Measurements from ENCODE around the gene SPSB1.

Gene SPSB1

DNA sequence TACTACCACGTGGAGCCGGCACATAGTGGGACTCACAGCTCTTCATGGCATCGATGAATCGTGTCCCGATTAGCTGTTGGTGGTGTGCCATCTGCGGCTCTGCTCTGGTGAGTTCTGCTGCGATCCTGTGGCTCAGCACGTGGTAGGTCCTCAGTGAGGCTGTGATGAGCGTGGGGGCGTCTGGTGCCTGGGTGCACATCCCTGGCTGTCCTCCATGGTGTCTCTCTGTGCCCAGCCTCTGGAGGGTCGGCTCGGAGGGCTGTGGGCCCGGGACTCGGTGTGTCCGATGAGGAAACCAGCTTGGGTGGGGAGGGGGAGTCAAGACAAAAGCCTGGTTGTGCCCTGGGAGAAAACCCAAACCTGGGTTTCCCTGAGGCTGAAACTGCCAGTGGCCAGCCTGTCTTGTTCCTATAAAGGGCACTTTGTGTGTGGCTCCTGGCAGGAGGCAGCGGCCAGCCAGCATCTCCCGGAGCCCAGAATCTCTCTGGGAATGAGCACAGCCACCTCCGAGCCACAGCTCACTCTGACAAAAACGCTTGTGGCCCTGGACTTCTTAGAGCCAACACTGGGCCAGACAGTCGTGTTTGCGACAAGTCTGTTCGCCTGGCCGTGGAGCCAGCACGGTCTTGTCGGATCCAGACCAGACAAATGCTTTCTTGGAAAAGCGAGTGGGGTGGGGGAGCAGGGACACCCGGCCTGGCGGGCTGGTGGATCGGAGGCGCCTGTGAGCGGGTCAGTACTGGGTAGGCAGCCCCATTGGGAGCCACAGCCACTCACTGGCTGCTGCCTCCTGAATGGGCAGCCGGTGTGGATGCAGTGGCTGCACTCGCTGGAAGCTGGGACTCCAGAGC lies 31.8 kb downstream of the SPSB1 start:
- no peaks in the 10 kb centered on the region for H3K27me3 ChIP-seq (ENCODE audit: control insufficient read depth in 2 of 2, insufficient read depth in 2 of 2, low read length in 2 of 2)
- H3K36me3 ChIP-seq (ENCODE audit: control insufficient read depth in 2 of 2, insufficient read depth in 2 of 2, low read length in 2 of 2) = no peaks in the 10 kb centered on the region
- H3K9ac ChIP-seq (ENCODE audit: low read depth in 1 of 2, low read length in 2 of 2) = no peak overlapping the region
- H3K9me3 ChIP-seq (ENCODE audit: control insufficient read depth in 2 of 2, low read length in 2 of 2) = no peaks in the 10 kb centered on the region
- no peak overlapping the region for H3K4me3 ChIP-seq (ENCODE audit: low read length in 2 of 2)
- H3K4me1 ChIP-seq (ENCODE audit: control insufficient read depth in 2 of 2, insufficient read depth in 2 of 2, low read length in 2 of 2) = peaks cover 31 to 46% of the 10 kb centered on the region in 2 donors
- peak overlapping the region in 1 of 2 donors; percentile 9 for H3K27ac ChIP-seq (ENCODE audit: low read depth in 2 of 2, low read length in 2 of 2)

DNA sequence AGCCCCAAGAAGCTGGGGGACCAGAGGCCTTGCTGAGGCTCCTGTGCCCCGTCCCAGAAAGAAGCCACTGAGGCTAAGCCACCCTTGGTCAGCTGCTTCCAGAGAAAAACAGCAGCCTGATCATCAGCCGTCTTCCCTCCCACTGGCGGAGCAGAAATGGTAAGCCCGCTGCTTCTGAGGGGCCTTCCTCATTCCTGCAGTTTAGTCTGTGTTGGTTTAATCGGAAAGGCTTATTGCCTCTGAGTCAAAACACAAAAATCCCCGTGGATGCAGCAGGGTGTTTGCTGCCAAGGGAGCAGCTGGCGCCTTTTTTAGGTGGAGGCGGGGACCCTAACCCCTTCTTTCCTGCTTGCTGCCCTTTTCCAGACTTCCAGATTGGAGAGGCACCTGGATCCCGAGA lies 33.9 kb downstream of the SPSB1 start:
- no peak overlapping the region for H3K4me3 ChIP-seq (ENCODE audit: low read length in 2 of 2)
- no peaks in the 10 kb centered on the region for H3K27me3 ChIP-seq (ENCODE audit: control insufficient read depth in 2 of 2, insufficient read depth in 2 of 2, low read length in 2 of 2)
- peak overlapping the region in 1 of 2 donors; percentile 8 for H3K9ac ChIP-seq (ENCODE audit: low read depth in 1 of 2, low read length in 2 of 2)
- H3K27ac ChIP-seq (ENCODE audit: low read depth in 2 of 2, low read length in 2 of 2) = peak overlapping the region; percentile 62 to 77
- peaks cover 25 to 52% of the 10 kb centered on the region in 2 donors for H3K4me1 ChIP-seq (ENCODE audit: control insufficient read depth in 2 of 2, insufficient read depth in 2 of 2, low read length in 2 of 2)
- no peaks in the 10 kb centered on the region for H3K9me3 ChIP-seq (ENCODE audit: control insufficient read depth in 2 of 2, low read length in 2 of 2)
- H3K36me3 ChIP-seq (ENCODE audit: control insufficient read depth in 2 of 2, insufficient read depth in 2 of 2, low read length in 2 of 2) = no peaks in the 10 kb centered on the region

DNA sequence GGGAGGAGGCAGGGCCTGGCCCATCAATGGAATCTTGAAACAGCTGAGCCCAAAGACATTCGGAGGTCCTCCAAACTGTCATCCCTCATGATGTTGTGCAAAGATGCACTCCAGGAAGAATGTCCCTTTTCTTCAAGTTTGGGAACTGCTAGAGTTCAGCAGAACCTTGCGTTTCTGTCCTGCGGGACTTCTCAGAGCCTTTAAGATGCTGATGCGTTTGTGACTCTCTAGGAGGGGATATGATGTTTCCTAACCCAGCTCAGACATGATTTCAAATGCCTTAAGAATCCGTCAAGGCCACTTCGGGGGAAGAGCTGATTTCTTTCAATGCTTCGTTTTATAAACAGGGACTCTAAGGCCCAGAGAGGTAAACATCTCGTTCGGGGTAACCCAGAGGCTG lies 35.5 kb downstream of the SPSB1 start:
- no peaks in the 10 kb centered on the region for H3K36me3 ChIP-seq (ENCODE audit: control insufficient read depth in 2 of 2, insufficient read depth in 2 of 2, low read length in 2 of 2)
- H3K9me3 ChIP-seq (ENCODE audit: control insufficient read depth in 2 of 2, low read length in 2 of 2) = no peaks in the 10 kb centered on the region
- H3K9ac ChIP-seq (ENCODE audit: low read depth in 1 of 2, low read length in 2 of 2) = no peak overlapping the region
- H3K4me1 ChIP-seq (ENCODE audit: control insufficient read depth in 2 of 2, insufficient read depth in 2 of 2, low read length in 2 of 2) = peaks cover 23 to 64% of the 10 kb centered on the region in 2 donors
- H3K4me3 ChIP-seq (ENCODE audit: low read length in 2 of 2) = no peak overlapping the region
- H3K27me3 ChIP-seq (ENCODE audit: control insufficient read depth in 2 of 2, insufficient read depth in 2 of 2, low read length in 2 of 2) = no peaks in the 10 kb centered on the region
- peak overlapping the region in 1 of 2 donors; percentile 1 for H3K27ac ChIP-seq (ENCODE audit: low read depth in 2 of 2, low read length in 2 of 2)

DNA sequence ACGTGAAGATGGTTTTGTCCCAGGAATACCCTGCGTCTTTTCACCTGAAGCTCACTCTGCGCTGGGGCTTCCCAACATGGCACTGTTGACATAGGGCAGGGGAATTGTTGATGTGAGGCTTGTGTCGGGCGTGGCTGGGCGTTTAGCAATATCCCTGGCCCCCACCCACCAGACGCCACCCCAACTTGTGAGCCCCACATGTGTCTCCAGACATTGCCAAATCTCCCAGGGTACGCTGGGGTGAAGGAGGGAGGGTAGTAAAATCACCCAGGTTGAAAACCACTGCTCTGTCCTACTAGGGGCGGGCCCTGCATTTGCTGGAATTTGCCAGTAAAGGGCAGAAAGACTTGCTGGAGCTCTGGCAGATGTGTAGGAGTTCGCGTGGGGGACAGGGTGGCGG lies 36.0 kb downstream of the SPSB1 start:
- H3K9me3 ChIP-seq (ENCODE audit: control insufficient read depth in 2 of 2, low read length in 2 of 2) = no peaks in the 10 kb centered on the region
- no peak overlapping the region for H3K9ac ChIP-seq (ENCODE audit: low read depth in 1 of 2, low read length in 2 of 2)
- peak overlapping the region in 1 of 2 donors; percentile 1 for H3K27ac ChIP-seq (ENCODE audit: low read depth in 2 of 2, low read length in 2 of 2)
- no peak overlapping the region for H3K4me3 ChIP-seq (ENCODE audit: low read length in 2 of 2)
- H3K4me1 ChIP-seq (ENCODE audit: control insufficient read depth in 2 of 2, insufficient read depth in 2 of 2, low read length in 2 of 2) = peaks cover 23 to 64% of the 10 kb centered on the region in 2 donors
- no peaks in the 10 kb centered on the region for H3K36me3 ChIP-seq (ENCODE audit: control insufficient read depth in 2 of 2, insufficient read depth in 2 of 2, low read length in 2 of 2)
- H3K27me3 ChIP-seq (ENCODE audit: control insufficient read depth in 2 of 2, insufficient read depth in 2 of 2, low read length in 2 of 2) = no peaks in the 10 kb centered on the region

DNA sequence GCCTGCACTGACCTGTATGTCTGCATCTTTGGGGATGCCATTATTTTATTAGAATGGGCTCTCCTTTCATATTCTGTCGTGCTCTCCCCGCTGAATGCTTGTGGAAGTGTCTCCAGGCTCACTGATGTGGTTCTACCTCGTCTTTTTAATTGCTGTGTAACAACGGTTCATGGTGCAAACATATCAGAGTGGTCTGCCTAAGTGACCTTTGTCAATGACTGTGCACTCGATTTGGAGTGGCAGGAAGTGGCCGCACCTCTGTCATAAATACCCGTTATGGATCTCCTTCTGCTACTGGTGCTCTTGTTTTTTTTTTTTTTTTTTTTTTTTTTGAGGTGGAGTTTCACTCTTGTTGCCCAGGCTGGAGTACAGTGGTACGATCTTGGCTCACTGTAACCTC lies 38.3 kb downstream of the SPSB1 start:
- Histone ChIP-seq H3K36me3 (ENCODE audit: control insufficient read depth in 2 of 2, insufficient read depth in 2 of 2, low read length in 2 of 2) (no peaks in the 10 kb centered on the region), H3K27me3 (ENCODE audit: control insufficient read depth in 2 of 2, insufficient read depth in 2 of 2, low read length in 2 of 2) (no peaks in the 10 kb centered on the region), H3K9ac (ENCODE audit: low read depth in 1 of 2, low read length in 2 of 2) (peak overlapping the region in 1 of 2 donors; percentile 36), H3K9me3 (ENCODE audit: control insufficient read depth in 2 of 2, low read length in 2 of 2) (no peaks in the 10 kb centered on the region), H3K4me3 (ENCODE audit: low read length in 2 of 2) (no peak overlapping the region), H3K27ac (ENCODE audit: low read depth in 2 of 2, low read length in 2 of 2) (peak overlapping the region; percentile 65 to 74), H3K4me1 (ENCODE audit: control insufficient read depth in 2 of 2, insufficient read depth in 2 of 2, low read length in 2 of 2) (peaks cover 12 to 56% of the 10 kb centered on the region in 2 donors)

DNA sequence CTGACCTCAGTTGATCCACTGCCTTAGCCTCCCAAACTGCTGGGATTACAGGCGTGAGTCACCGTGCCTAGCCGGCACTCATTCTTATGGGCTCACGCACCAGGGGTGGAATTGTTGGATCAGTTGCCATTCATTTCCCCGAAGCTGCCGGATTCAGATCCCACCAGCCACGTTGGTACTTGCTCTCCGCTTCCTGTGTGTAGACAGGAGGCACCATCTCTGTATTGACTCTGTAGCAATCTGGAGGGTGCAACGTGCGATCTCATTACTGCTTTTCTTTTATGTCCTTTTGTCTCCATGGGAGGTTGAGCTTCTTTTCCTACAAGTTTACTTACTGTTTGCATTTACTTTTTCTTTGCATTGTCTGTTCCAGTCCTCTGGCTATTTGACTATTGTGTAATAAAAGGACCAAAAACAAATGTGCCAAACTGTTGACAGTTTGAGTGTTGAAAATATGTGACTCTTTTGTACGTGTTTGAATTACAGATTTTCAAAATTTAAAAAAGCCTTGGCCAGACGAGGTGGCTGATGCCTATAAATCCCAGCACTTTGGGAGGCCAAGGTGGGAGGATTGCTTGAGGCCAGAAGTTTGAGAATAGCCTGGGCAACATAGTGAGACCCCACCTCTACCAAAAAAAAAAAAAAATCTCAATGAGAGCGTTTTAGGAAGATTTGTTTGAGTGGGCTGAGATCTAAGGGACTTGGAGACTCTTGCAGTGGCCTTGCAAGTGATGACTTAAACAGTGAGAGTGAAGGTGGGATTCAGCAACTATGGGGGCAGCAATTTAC lies 39.1 kb downstream of the SPSB1 start:
- peaks cover 6 to 53% of the 10 kb centered on the region in 2 donors for H3K4me1 ChIP-seq (ENCODE audit: control insufficient read depth in 2 of 2, insufficient read depth in 2 of 2, low read length in 2 of 2)
- H3K36me3 ChIP-seq (ENCODE audit: control insufficient read depth in 2 of 2, insufficient read depth in 2 of 2, low read length in 2 of 2) = no peaks in the 10 kb centered on the region
- peak overlapping the region; percentile 49 to 61 for H3K27ac ChIP-seq (ENCODE audit: low read depth in 2 of 2, low read length in 2 of 2)
- H3K27me3 ChIP-seq (ENCODE audit: control insufficient read depth in 2 of 2, insufficient read depth in 2 of 2, low read length in 2 of 2) = no peaks in the 10 kb centered on the region
- H3K9ac ChIP-seq (ENCODE audit: low read depth in 1 of 2, low read length in 2 of 2) = peak overlapping the region in 1 of 2 donors; percentile 30
- H3K9me3 ChIP-seq (ENCODE audit: control insufficient read depth in 2 of 2, low read length in 2 of 2) = no peaks in the 10 kb centered on the region
- H3K4me3 ChIP-seq (ENCODE audit: low read length in 2 of 2) = no peak overlapping the region

DNA sequence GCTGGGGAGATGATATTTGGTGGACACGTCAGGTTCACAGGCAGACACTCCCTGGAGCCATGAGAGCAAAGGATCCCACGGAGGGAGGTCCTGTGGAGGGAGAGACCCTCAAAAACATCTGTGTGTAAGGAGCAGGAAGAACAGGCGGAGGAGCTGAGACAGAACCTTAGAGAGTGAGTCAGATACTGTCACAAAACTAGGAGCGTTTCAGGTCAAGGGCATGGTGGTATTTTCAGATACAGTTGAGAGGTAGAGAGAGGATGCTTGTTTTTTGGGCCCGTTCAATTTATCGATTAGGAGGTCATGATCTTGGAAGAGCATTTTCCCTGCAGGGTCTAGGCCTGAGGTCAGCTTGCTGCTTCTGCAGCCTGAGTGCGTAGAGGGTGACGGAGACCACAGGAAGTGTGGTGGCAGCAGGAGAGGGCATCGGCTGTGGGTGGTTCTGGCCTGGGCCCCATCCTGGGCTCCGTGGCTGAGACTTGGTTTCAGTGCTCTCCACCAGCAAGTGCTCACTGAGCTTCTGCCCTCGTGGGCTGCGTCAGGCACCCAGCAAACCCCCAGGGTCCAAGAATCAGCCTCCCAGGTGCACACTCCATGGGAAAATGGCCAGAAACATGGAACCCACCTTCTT lies 39.9 kb downstream of the SPSB1 start:
- Histone ChIP-seq H3K27ac (ENCODE audit: low read depth in 2 of 2, low read length in 2 of 2) (no peak overlapping the region), H3K9me3 (ENCODE audit: control insufficient read depth in 2 of 2, low read length in 2 of 2) (no peaks in the 10 kb centered on the region), H3K4me1 (ENCODE audit: control insufficient read depth in 2 of 2, insufficient read depth in 2 of 2, low read length in 2 of 2) (peaks cover 6 to 45% of the 10 kb centered on the region in 2 donors), H3K27me3 (ENCODE audit: control insufficient read depth in 2 of 2, insufficient read depth in 2 of 2, low read length in 2 of 2) (no peaks in the 10 kb centered on the region), H3K9ac (ENCODE audit: low read depth in 1 of 2, low read length in 2 of 2) (no peak overlapping the region), H3K4me3 (ENCODE audit: low read length in 2 of 2) (no peak overlapping the region), H3K36me3 (ENCODE audit: control insufficient read depth in 2 of 2, insufficient read depth in 2 of 2, low read length in 2 of 2) (no peaks in the 10 kb centered on the region)

GRCh38 chr1:9338397-9339246 lies 45.9 kb downstream of the SPSB1 start:
- Histone ChIP-seq H3K9ac (ENCODE audit: low read depth in 1 of 2, low read length in 2 of 2) (peak overlapping the region; percentile 47 to 67), H3K4me3 (ENCODE audit: low read length in 2 of 2) (peak overlapping the region in 1 of 2 donors; percentile 20)

DNA sequence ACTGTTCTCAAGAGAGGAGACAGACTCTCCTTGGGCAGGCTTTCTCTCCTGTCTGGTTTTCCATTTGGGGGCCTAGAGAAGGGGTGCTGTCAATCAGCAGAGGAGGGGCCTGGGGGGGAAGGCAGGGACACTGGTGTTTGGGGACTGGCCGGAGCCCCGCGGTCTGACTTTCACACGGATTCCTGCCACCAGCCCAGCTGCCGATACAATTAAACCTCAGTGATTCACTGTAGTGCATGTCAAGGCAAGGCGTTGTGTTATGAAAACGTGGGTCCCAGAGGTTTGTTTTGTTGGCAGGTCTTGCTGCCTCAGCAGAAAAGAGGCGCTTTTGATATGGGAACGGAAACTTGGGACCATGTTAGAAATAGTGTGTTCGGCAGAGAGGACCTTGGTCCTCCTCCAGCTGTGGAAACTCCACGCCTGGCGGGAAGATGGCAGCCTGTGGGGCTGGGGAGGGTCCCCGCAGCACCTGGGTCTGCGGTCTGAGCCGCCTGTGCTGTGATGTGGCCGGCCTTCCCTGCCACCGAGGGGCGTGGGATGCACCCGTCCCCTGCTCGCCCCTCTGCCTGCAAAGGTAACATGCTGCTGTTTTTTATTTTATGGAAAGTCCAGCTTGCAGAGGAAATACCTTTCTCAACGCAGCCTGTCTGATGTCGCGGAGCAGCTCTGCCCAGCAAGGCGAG lies 47.6 kb downstream of the SPSB1 start:
- no peak overlapping the region for H3K9ac ChIP-seq (ENCODE audit: low read depth in 1 of 2, low read length in 2 of 2)
- no peaks in the 10 kb centered on the region for H3K27me3 ChIP-seq (ENCODE audit: control insufficient read depth in 2 of 2, insufficient read depth in 2 of 2, low read length in 2 of 2)
- peak overlapping the region in 1 of 2 donors; percentile 11 for H3K27ac ChIP-seq (ENCODE audit: low read depth in 2 of 2, low read length in 2 of 2)
- no peak overlapping the region for H3K4me3 ChIP-seq (ENCODE audit: low read length in 2 of 2)
- peaks cover 15 to 19% of the 10 kb centered on the region in 2 donors for H3K4me1 ChIP-seq (ENCODE audit: control insufficient read depth in 2 of 2, insufficient read depth in 2 of 2, low read length in 2 of 2)
- H3K36me3 ChIP-seq (ENCODE audit: control insufficient read depth in 2 of 2, insufficient read depth in 2 of 2, low read length in 2 of 2) = no peaks in the 10 kb centered on the region
- H3K9me3 ChIP-seq (ENCODE audit: control insufficient read depth in 2 of 2, low read length in 2 of 2) = no peaks in the 10 kb centered on the region

More at GRCh38 chr1:9338397-9339246, 45.9 kb downstream of the SPSB1 start:
- no peaks in the 10 kb centered on the region for H3K27me3 ChIP-seq (ENCODE audit: control insufficient read depth in 2 of 2, insufficient read depth in 2 of 2, low read length in 2 of 2)
- no peaks in the 10 kb centered on the region for H3K9me3 ChIP-seq (ENCODE audit: control insufficient read depth in 2 of 2, low read length in 2 of 2)
- H3K4me1 ChIP-seq (ENCODE audit: control insufficient read depth in 2 of 2, insufficient read depth in 2 of 2, low read length in 2 of 2) = peaks cover 15 to 19% of the 10 kb centered on the region in 2 donors
- no peaks in the 10 kb centered on the region for H3K36me3 ChIP-seq (ENCODE audit: control insufficient read depth in 2 of 2, insufficient read depth in 2 of 2, low read length in 2 of 2)
- peak overlapping the region; percentile 65 to 68 for H3K27ac ChIP-seq (ENCODE audit: low read depth in 2 of 2, low read length in 2 of 2)
